ENCODE results near the gene ST3GAL2. TPM values are rescaled to one million over a fixed set of nuclear protein-coding genes. Genes with fewer than 3 reads are reported as not detected.
"Not testable (repeated sequence)": the region's sequence is repeated elsewhere in the genome, so short reads cannot be mapped to it uniquely, and the experiment has no call there.

The ST3GAL2 gene
- polyA plus RNA-seq, 2 donors, result 1.6 to 1.7 TPM

GRCh38 chr16:70454222-70455034 lies 15.5 kb upstream of the ST3GAL2 start, which contains the start of gene FCSK:
FCSK (plus strand) TSS chr16:70454595; CDS start chr16:70463191, 8,596 bp downstream.
- H3K36me3 ChIP-seq (ENCODE audit: control insufficient read depth in 2 of 2, insufficient read depth in 2 of 2, low read length in 1 of 2), result no peaks in the 10 kb centered on the region
- peaks cover 0 to 2% of the 10 kb centered on the region in 2 donors for H3K4me1 ChIP-seq (ENCODE audit: control insufficient read depth in 2 of 2, insufficient read depth in 2 of 2, low read length in 1 of 2)
- no peaks in the 10 kb centered on the region for H3K9me3 ChIP-seq (ENCODE audit: control insufficient read depth in 2 of 2, insufficient read depth in 1 of 2, low read depth in 1 of 2, low read length in 1 of 2)
- H3K27ac ChIP-seq (ENCODE audit: low read depth in 2 of 2, low read length in 1 of 2), result peak within 1 kb of the TSS; percentile 89 to 96
- H3K4me3 ChIP-seq (ENCODE audit: low read depth in 1 of 2, low read length in 2 of 2), result peak within 1 kb of the TSS; percentile 72 to 91
- no peaks in the 10 kb centered on the region for H3K27me3 ChIP-seq (ENCODE audit: control insufficient read depth in 1 of 2, insufficient read depth in 2 of 2, low read length in 2 of 2)
- 0 to 1% methylated on average over 65 to 67 of the region's 67 CpGs for WGBS, 2 donors

GRCh38 chr16:70453892-70454221 lies 15.0 kb upstream of the ST3GAL2 start:
- Histone ChIP-seq H3K36me3 (ENCODE audit: control insufficient read depth in 2 of 2, insufficient read depth in 2 of 2, low read length in 1 of 2) (no peaks in the 10 kb centered on the region), H3K4me1 (ENCODE audit: control insufficient read depth in 2 of 2, insufficient read depth in 2 of 2, low read length in 1 of 2) (peaks cover 0 to 2% of the 10 kb centered on the region in 2 donors), H3K9me3 (ENCODE audit: control insufficient read depth in 2 of 2, insufficient read depth in 1 of 2, low read depth in 1 of 2, low read length in 1 of 2) (no peaks in the 10 kb centered on the region), H3K27ac (ENCODE audit: low read depth in 2 of 2, low read length in 1 of 2) (no peak overlapping the region), H3K27me3 (ENCODE audit: control insufficient read depth in 1 of 2, insufficient read depth in 2 of 2, low read length in 2 of 2) (no peaks in the 10 kb centered on the region), H3K4me3 (ENCODE audit: low read depth in 1 of 2, low read length in 2 of 2) (peak overlapping the region; percentile 72 to 91)
- WGBS, 2 donors, result 0 to 1% methylated on average over 8 of the region's 8 CpGs

DNA sequence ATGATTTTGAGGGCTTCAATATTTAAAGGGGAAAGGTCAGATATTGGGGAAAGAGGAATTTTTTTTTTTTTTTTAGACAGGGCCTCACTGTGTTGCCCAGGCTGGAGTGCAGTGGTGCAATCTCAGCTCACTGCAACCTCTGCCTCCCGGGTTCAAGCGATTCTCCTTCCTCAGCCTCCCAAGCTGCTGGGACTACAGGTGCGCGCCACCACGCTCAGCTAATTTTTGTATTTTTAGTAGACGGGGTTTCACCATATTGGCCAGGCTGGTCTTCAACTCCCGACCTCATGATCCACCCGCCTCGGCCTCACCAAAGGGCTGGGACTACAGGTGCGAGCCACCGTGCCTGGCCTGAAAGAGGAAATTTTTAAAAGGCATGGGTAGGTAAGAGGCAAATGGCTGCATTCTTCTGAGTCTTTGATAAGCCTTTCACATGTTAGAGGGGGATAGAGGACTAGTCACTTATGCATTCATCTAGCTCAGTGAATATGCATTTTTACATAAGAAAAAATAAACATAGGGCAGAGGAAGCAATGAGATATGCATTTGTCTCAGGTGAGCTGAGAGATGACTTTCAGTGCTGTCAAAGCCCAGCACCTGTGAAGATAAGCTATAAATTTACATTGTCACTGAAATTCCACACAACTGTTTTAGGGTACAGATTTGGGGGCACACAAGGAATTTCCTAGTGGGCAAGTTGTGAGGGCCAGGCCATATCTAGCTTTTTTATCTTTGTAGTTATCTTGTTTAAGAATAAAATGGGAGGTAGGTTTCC lies 14.4 kb upstream of the ST3GAL2 start:
- WGBS, 2 donors, result 95 to 97% methylated on average over 11 of the region's 11 CpGs
- H3K4me3 ChIP-seq (ENCODE audit: low read depth in 1 of 2, low read length in 2 of 2), result peak overlapping the region in 1 of 2 donors; percentile 72
- no peaks in the 10 kb centered on the region for H3K36me3 ChIP-seq (ENCODE audit: control insufficient read depth in 2 of 2, insufficient read depth in 2 of 2, low read length in 1 of 2)
- H3K4me1 ChIP-seq (ENCODE audit: control insufficient read depth in 2 of 2, insufficient read depth in 2 of 2, low read length in 1 of 2), result peaks cover 0 to 2% of the 10 kb centered on the region in 2 donors
- no peaks in the 10 kb centered on the region for H3K27me3 ChIP-seq (ENCODE audit: control insufficient read depth in 1 of 2, insufficient read depth in 2 of 2, low read length in 2 of 2)
- H3K27ac ChIP-seq (ENCODE audit: low read depth in 2 of 2, low read length in 1 of 2), result no peak overlapping the region
- H3K9me3 ChIP-seq (ENCODE audit: control insufficient read depth in 2 of 2, insufficient read depth in 1 of 2, low read depth in 1 of 2, low read length in 1 of 2), result no peaks in the 10 kb centered on the region

DNA sequence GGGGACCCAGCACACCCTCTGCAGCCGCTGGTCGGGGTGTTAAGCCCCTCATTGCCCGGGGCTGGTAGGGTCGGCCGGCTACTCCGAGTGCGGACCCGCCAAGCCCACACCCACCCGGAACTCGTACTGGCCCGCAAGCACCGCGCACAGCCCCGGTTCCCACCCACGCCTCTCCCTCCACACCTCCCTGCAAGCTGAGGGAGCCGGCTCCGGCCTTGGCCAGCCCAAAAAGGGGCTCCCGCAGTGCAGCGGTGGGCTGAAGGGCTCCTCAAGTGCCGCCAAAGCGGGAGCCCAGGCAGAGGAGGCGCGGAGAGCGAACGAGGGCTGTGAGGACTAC lies 12.1 kb upstream of the ST3GAL2 start:
- WGBS, 2 donors, result 39 to 60% methylated on average over 22 to 25 of the region's 25 CpGs
- not testable (repeated sequence) for H3K4me1 ChIP-seq (ENCODE audit: control insufficient read depth in 2 of 2, insufficient read depth in 2 of 2, low read length in 1 of 2); H3K27ac ChIP-seq (ENCODE audit: low read depth in 2 of 2, low read length in 1 of 2); H3K27me3 ChIP-seq (ENCODE audit: control insufficient read depth in 1 of 2, insufficient read depth in 2 of 2, low read length in 2 of 2); H3K36me3 ChIP-seq (ENCODE audit: control insufficient read depth in 2 of 2, insufficient read depth in 2 of 2, low read length in 1 of 2); H3K9me3 ChIP-seq (ENCODE audit: control insufficient read depth in 2 of 2, insufficient read depth in 1 of 2, low read depth in 1 of 2, low read length in 1 of 2)
- peak overlapping the region; percentile 5 to 15 for H3K4me3 ChIP-seq (ENCODE audit: low read depth in 1 of 2, low read length in 2 of 2)

DNA sequence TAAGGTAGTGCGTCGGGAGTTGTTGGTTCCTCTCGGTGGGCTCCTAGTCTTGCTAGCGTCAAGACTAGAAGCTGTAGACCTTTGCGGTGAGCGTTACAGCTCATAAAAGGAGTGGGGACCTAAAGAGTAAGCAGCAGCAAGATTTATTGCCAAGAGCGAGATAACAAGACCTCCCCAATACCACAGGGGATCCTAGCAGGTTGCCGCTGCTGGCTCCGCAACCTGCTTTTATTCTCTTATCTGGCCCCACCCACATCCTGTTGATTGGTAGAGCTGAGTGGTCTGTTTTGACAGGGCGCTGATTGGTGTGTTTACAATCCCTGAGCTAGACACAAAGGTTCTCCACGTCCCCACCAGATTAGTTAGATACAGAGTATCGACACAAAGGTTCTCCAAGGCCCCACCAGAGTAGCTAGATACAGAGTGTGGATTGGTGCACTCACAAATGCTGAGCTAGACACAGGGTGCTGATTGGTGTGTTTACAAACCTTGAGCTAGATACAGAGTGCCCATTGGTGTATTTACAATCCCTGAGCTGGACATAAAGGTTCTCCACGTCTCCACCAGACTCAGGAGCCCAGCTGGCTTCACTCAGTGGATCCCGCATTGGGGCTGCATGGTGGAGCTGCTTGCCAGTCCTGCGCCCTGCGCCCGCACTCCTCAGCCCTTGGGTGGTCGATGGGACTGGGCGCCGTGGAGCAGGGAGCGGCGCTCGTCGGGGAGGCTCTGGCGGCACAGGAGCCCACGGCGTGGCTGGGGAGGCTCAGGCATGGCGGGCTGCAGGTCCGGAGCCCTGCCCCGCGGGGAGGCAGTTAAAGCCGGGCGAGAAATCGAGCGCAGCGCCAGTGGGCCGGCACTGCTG lies 11.5 kb upstream of the ST3GAL2 start:
- H3K27ac ChIP-seq (ENCODE audit: low read depth in 2 of 2, low read length in 1 of 2); H3K9me3 ChIP-seq (ENCODE audit: control insufficient read depth in 2 of 2, insufficient read depth in 1 of 2, low read depth in 1 of 2, low read length in 1 of 2); H3K27me3 ChIP-seq (ENCODE audit: control insufficient read depth in 1 of 2, insufficient read depth in 2 of 2, low read length in 2 of 2); H3K4me1 ChIP-seq (ENCODE audit: control insufficient read depth in 2 of 2, insufficient read depth in 2 of 2, low read length in 1 of 2); H3K36me3 ChIP-seq (ENCODE audit: control insufficient read depth in 2 of 2, insufficient read depth in 2 of 2, low read length in 1 of 2): not testable (repeated sequence)
- H3K4me3 ChIP-seq (ENCODE audit: low read depth in 1 of 2, low read length in 2 of 2), result peak overlapping the region in 1 of 2 donors; percentile 5
- 75 to 84% methylated on average over 31 to 37 of the region's 37 CpGs for WGBS, 2 donors

GRCh38 chr16:70448075-70448474 lies 9.2 kb upstream of the ST3GAL2 start:
- Histone ChIP-seq H3K27ac (ENCODE audit: low read depth in 2 of 2, low read length in 1 of 2) (no peak overlapping the region), H3K27me3 (ENCODE audit: control insufficient read depth in 1 of 2, insufficient read depth in 2 of 2, low read length in 2 of 2) (no peaks in the 10 kb centered on the region), H3K4me1 (ENCODE audit: control insufficient read depth in 2 of 2, insufficient read depth in 2 of 2, low read length in 1 of 2) (no peaks in the 10 kb centered on the region), H3K4me3 (ENCODE audit: low read depth in 1 of 2, low read length in 2 of 2) (no peak overlapping the region), H3K36me3 (ENCODE audit: control insufficient read depth in 2 of 2, insufficient read depth in 2 of 2, low read length in 1 of 2) (no peaks in the 10 kb centered on the region), H3K9me3 (ENCODE audit: control insufficient read depth in 2 of 2, insufficient read depth in 1 of 2, low read depth in 1 of 2, low read length in 1 of 2) (no peaks in the 10 kb centered on the region)
- WGBS, 2 donors, result 82 to 91% methylated on average over 6 of the region's 6 CpGs

GRCh38 chr16:70444249-70445063 lies 5.6 kb upstream of the ST3GAL2 start:
- WGBS, 2 donors, result 73 to 79% methylated on average over 4 of the region's 4 CpGs
- Histone ChIP-seq H3K4me1 (ENCODE audit: control insufficient read depth in 2 of 2, insufficient read depth in 2 of 2, low read length in 1 of 2) (no peaks in the 10 kb centered on the region), H3K4me3 (ENCODE audit: low read depth in 1 of 2, low read length in 2 of 2) (no peak overlapping the region), H3K36me3 (ENCODE audit: control insufficient read depth in 2 of 2, insufficient read depth in 2 of 2, low read length in 1 of 2) (no peaks in the 10 kb centered on the region), H3K27ac (ENCODE audit: low read depth in 2 of 2, low read length in 1 of 2) (no peak overlapping the region), H3K9me3 (ENCODE audit: control insufficient read depth in 2 of 2, insufficient read depth in 1 of 2, low read depth in 1 of 2, low read length in 1 of 2) (no peaks in the 10 kb centered on the region), H3K27me3 (ENCODE audit: control insufficient read depth in 1 of 2, insufficient read depth in 2 of 2, low read length in 2 of 2) (no peaks in the 10 kb centered on the region)

- H3K27me3 ChIP-seq (ENCODE audit: control insufficient read depth in 1 of 2, insufficient read depth in 2 of 2, low read length in 2 of 2), result no peaks in the 10 kb centered on the region
- no peaks in the 10 kb centered on the region for H3K36me3 ChIP-seq (ENCODE audit: control insufficient read depth in 2 of 2, insufficient read depth in 2 of 2, low read length in 1 of 2)
- no peak overlapping the region for H3K4me3 ChIP-seq (ENCODE audit: low read depth in 1 of 2, low read length in 2 of 2)
- 90 to 94% methylated on average over 7 of the region's 7 CpGs for WGBS, 2 donors
- peaks cover 2 to 3% of the 10 kb centered on the region in 2 donors for H3K4me1 ChIP-seq (ENCODE audit: control insufficient read depth in 2 of 2, insufficient read depth in 2 of 2, low read length in 1 of 2)
- H3K9me3 ChIP-seq (ENCODE audit: control insufficient read depth in 2 of 2, insufficient read depth in 1 of 2, low read depth in 1 of 2, low read length in 1 of 2), result no peaks in the 10 kb centered on the region
- no peak overlapping the region for H3K27ac ChIP-seq (ENCODE audit: low read depth in 2 of 2, low read length in 1 of 2)
These were observed 3.4 kb upstream of the ST3GAL2 start for GRCh38 chr16:70442344-70442743.

Measured in esophagus (tissue), 2 donors.